ENCODE results near the gene SP7.

GRCh38 chr12:53332744-53333143, 3.4 kb downstream of the SP7 start:
- TF ChIP-seq CTCF (IDR thresholded peaks at IDR 0.05), result no peak
- TF ChIP-seq POLR2A (IDR thresholded peaks at IDR 0.05), result no peak
- no peak for TF ChIP-seq EP300 (IDR thresholded peaks at IDR 0.05)
